HepG2 (cell line): ENCODE measurements around the gene THAP3. TPM values are rescaled to one million over a fixed set of nuclear protein-coding genes. Genes with fewer than 3 reads are reported as not detected.
A peak's percentile ranks its signal among the peaks of the same experiment; 100 is the strongest.

Experiments used
- ARNT ChIP-seq: fragments of 450-650 bp; IDR thresholded peaks from 2 replicates; pipeline ENCODE4 v1.6.1; 2017
- ATF7 ChIP-seq, 2 experiments: fragments of 450-650 bp in 1 of 2; sonication (generic) in 1 of 2; formaldehyde crosslinking in 1 of 2; IDR thresholded peaks; 2 replicates each; pipeline versions ENCODE4 v1.4.0 to v1.6.1; 2016 to 2020; ENCODE audit warnings: antibody characterized with exemption in 1 of 2, mild to moderate bottlenecking in 1 of 2, missing genetic modification reagents in 1 of 2
- CREM ChIP-seq, 2 experiments: sonication (generic) in 1 of 2; formaldehyde crosslinking in 1 of 2; IDR thresholded peaks; 2 replicates each; pipeline versions ENCODE4 v1.4.0 to v1.6.1; 2016 to 2020; ENCODE audit warnings: antibody characterized with exemption in 1 of 2, mild to moderate bottlenecking in 1 of 2, missing genetic modification reagents in 1 of 2
- ETV6 ChIP-seq: sonication (generic); formaldehyde crosslinking; conservative IDR thresholded peaks from 2 replicates; pipeline ENCODE4 v1.4.0; 2020; ENCODE audit warnings: missing genetic modification reagents
- IKZF5 ChIP-seq: IDR thresholded peaks from 2 replicates; pipeline ENCODE4 v1.6.1; 2018; ENCODE audit warnings: missing genetic modification reagents, mild to moderate bottlenecking, missing compliant biosample characterization
- NONO ChIP-seq, 2 experiments: fragments of 450-650 bp in 1 of 2; sonication (generic) in 1 of 2; formaldehyde crosslinking in 1 of 2; IDR thresholded peaks in 1 of 2; conservative IDR thresholded peaks in 1 of 2; 2 replicates each; pipeline versions ENCODE4 v1.6.1 to v1.8.0; 2017 to 2022; ENCODE audit warnings: mild to moderate bottlenecking in 1 of 2, missing genetic modification reagents in 1 of 2, moderate library complexity in 1 of 2
- PHF8 ChIP-seq: sonication (generic); formaldehyde crosslinking; IDR thresholded peaks from 2 replicates; pipeline ENCODE4 v1.5.0; 2020; ENCODE audit warnings: missing genetic modification reagents
- RXRA ChIP-seq: sonication (generic); formaldehyde crosslinking; IDR thresholded peaks from 2 replicates; pipeline ENCODE4 v1.5.1; 2020; ENCODE audit warnings: missing genetic modification reagents
- SIN3A ChIP-seq: IDR thresholded peaks from 2 replicates; pipeline ENCODE4 v1.6.1; 2011; ENCODE audit warnings: low read depth, mild to moderate bottlenecking, control low read depth, low read length, borderline replicate concordance
- SKI ChIP-seq: fragments of 450-650 bp; IDR thresholded peaks from one replicate; pipeline ENCODE4 v1.6.1; 2018; ENCODE audit warnings: mild to moderate bottlenecking; ENCODE audit not compliant: partially characterized antibody
- SP1 ChIP-seq, 2 experiments: fragments of 450-650 bp in 1 of 2; sonication (generic) in 1 of 2; formaldehyde crosslinking in 1 of 2; IDR thresholded peaks; 2 replicates each; pipeline versions ENCODE4 v1.4.0 to v1.6.1; 2016 to 2020; ENCODE audit warnings: missing genetic modification reagents in 1 of 2
- SP4 ChIP-seq: sonication (generic); formaldehyde crosslinking; IDR thresholded peaks from 2 replicates; pipeline ENCODE4 v1.8.1; 2023; ENCODE audit warnings: mild to moderate bottlenecking, missing genetic modification reagents
- TAF1 ChIP-seq: sonication (generic); formaldehyde crosslinking; IDR thresholded peaks from 2 replicates; pipeline ENCODE4 v1.4.0; 2020; ENCODE audit warnings: missing genetic modification reagents
- TCF12 ChIP-seq, 2 experiments: fragments of 450-650 bp in 1 of 2; sonication (generic) in 1 of 2; formaldehyde crosslinking in 1 of 2; IDR thresholded peaks; 2 replicates each; pipeline versions ENCODE4 v1.6.1 to v1.8.0; 2017 to 2022; ENCODE audit warnings: antibody characterized with exemption in 1 of 2, mild to moderate bottlenecking in 1 of 2, missing genetic modification reagents in 1 of 2, moderate library complexity in 1 of 2
- THAP11 ChIP-seq: IDR thresholded peaks from 2 replicates; pipeline ENCODE4 v1.6.1; 2016; ENCODE audit warnings: missing biosample characterization, missing genetic modification reagents
- ZBTB43 ChIP-seq: sonication (generic); formaldehyde crosslinking; conservative IDR thresholded peaks from 2 replicates; pipeline ENCODE4 v1.4.0; 2020; ENCODE audit warnings: missing genetic modification reagents
- ZNF260 ChIP-seq: sonication (generic); formaldehyde crosslinking; IDR thresholded peaks from 2 replicates; pipeline ENCODE4 v1.4.0; 2020; ENCODE audit warnings: missing genetic modification reagents, low read depth, mild to moderate bottlenecking, borderline replicate concordance
- ZNF430 ChIP-seq: sonication (generic); formaldehyde crosslinking; IDR thresholded peaks from 2 replicates; pipeline ENCODE4 v1.9.0; 2021; ENCODE audit warnings: mild to moderate bottlenecking, missing genetic modification reagents
- ZNF639 ChIP-seq: conservative IDR thresholded peaks from 2 replicates; pipeline ENCODE4 v1.6.1; 2018; ENCODE audit warnings: missing genetic modification reagents
- ZNF776 ChIP-seq: sonication (generic); formaldehyde crosslinking; IDR thresholded peaks from 2 replicates; pipeline ENCODE4 v1.4.0; 2020; ENCODE audit warnings: mild to moderate bottlenecking, missing genetic modification reagents
- polyA plus RNA-seq, 8 experiments: library from polyadenylated mRNA; depleted of rRNA in 3 of 8; stranded (reverse) in 7 of 8; unstranded in 1 of 8; fragments of >200 nt; fragmentation: Illumina TruSeq in 4 of 8; extraction: Trizol in 4 of 8; gene quantifications; 2 replicates each; pipeline versions ENCODE4 v1.2.1 to v1.2.3, GENCODE V29; 2011 to 2016; ENCODE audit warnings: low read depth in 4 of 8, missing spikeins in 1 of 8, mixed read lengths in 1 of 8; ENCODE audit not compliant: insufficient read depth in 1 of 8
- total RNA-seq, 5 experiments: library from RNA; depleted of rRNA; stranded (reverse); fragments of >200 nt; fragmentation: Illumina TruSeq; extraction: Trizol; gene quantifications; 2 replicates each; pipeline ENCODE4 v1.2.3, GENCODE V29; 2016; ENCODE audit warnings: low read depth in 1 of 5
- TF ChIP-seq, protein P1 (sequence below): sonication (generic); formaldehyde crosslinking; IDR thresholded peaks from 2 replicates; pipeline ENCODE4 v1.9.0; 2022; ENCODE audit warnings: low read depth, missing genetic modification reagents

The THAP3 gene
- total and polyA plus RNA-seq, 2 of the 13 experiments (the other 11 are each of a cell fraction or from before 2014, with no cell fraction given) = 10.3 to 14.9 TPM

DNA sequence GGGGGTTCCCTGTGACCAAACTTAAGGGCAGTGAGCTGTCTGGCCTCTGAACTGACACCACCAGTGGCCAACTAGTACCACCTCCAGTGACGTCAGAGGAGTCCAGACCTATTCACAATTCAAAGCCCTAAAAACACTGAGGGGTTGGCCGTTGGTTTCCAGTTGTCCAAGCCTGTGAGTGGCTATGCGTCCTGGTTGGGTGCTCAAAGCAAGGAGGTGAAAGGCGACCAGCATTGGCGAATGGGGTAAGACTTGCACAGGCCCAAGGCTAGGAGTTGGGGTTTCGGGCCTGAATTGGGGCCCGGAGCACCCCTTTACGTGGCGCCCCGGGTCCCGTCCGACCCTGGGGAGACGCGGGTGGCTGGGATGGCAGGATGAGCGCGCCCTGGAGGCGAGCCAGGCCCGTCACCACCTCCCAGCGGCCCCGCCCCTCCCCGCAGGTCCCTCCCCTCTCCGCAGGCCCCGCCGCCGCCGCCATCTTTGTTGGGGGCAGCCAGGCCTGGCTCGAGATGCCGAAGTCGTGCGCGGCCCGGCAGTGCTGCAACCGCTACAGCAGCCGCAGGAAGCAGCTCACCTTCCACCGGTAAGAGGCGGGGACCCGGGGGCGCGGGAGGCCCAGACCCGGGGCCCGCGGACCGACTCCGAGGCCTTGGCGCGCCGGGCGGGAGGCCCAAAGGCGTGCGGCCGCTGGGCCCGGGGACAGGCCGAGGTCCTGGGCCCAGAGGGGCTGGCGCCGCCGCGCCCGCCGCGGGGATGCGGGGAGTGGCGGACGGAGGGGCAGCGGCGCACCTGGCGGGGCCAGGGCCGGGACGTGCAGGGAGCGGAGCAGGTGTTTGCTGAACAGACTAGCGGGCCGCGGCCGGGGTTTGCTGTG, at the start of gene THAP3 (continued):
- TF ChIP-seq ARNT = no peak
- TF ChIP-seq ATF7 (IDR thresholded peaks at IDR 0.05) = peak; percentile 48; the same call in 1 of the 2 replicates
- no peak for TF ChIP-seq ATF7 (CRISPR knock-in tag; IDR thresholded peaks at IDR 0.05)
- peak; percentile 15 for TF ChIP-seq SKI
- peak; percentile 57; the same call in 1 of the 2 replicates for TF ChIP-seq CREM (IDR thresholded peaks at IDR 0.05)
- TF ChIP-seq CREM (CRISPR knock-in tag; IDR thresholded peaks at IDR 0.05) = no peak
- 0 out of 2 replicates have a peak, but pooled peaks have one; percentile 26 for TF ChIP-seq ETV6 (CRISPR knock-in tag)
- TF ChIP-seq SIN3A = peak; percentile 56; the same call in 1 of the 2 replicates
- peak; percentile 87; the same call in 1 of the 2 replicates for TF ChIP-seq ZNF776 (CRISPR knock-in tag)
- TF ChIP-seq ZNF260 (CRISPR knock-in tag) = no peak
- no peak for TF ChIP-seq ZNF639 (CRISPR knock-in tag)
- TF ChIP-seq NONO (IDR thresholded peaks at IDR 0.05) = no peak
- peak; percentile 86 for TF ChIP-seq NONO (CRISPR knock-in tag; conservative IDR thresholded peaks at IDR 0.05)
- TF ChIP-seq IKZF5 (CRISPR knock-in tag) = peak; percentile 61; the same call in 1 of the 2 replicates
- no peak for TF ChIP-seq RXRA
- 0 out of 2 replicates have a peak, but pooled peaks have one; percentile 17 for TF ChIP-seq SP4 (CRISPR knock-in tag)
- TF ChIP-seq SP1 (IDR thresholded peaks at IDR 0.05) = no peak
- TF ChIP-seq SP1 (CRISPR knock-in tag; IDR thresholded peaks at IDR 0.05) = peak; percentile 76
- peak; percentile 86 for TF ChIP-seq THAP11 (CRISPR knock-in tag)
- TF ChIP-seq ZBTB43 = peak; percentile 56; the same call in 1 of the 2 replicates
- TF ChIP-seq, protein P1, sequence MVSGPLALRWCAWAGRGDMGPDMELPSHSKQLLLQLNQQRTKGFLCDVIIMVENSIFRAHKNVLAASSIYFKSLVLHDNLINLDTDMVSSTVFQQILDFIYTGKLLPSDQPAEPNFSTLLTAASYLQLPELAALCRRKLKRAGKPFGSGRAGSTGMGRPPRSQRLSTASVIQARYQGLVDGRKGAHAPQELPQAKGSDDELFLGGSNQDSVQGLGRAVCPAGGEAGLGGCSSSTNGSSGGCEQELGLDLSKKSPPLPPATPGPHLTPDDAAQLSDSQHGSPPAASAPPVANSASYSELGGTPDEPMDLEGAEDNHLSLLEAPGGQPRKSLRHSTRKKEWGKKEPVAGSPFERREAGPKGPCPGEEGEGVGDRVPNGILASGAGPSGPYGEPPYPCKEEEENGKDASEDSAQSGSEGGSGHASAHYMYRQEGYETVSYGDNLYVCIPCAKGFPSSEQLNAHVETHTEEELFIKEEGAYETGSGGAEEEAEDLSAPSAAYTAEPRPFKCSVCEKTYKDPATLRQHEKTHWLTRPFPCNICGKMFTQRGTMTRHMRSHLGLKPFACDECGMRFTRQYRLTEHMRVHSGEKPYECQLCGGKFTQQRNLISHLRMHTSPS (CRISPR knock-in tag) = 0 out of 2 replicates have a peak, but pooled peaks have one; percentile 21
- peak; percentile 93 for TF ChIP-seq PHF8
- TF ChIP-seq ZNF430 = no peak
- no peak for TF ChIP-seq TCF12 (IDR thresholded peaks at IDR 0.05)
- peak; percentile 58; the same call in 1 of the 2 replicates for TF ChIP-seq TCF12 (CRISPR knock-in tag; IDR thresholded peaks at IDR 0.05)
- TF ChIP-seq TAF1 (CRISPR knock-in tag) = peak; percentile 48; the same call in 1 of the 2 replicates
